ENCODE results near the gene TSPAN8. TPM values are rescaled to one million over a fixed set of nuclear protein-coding genes. Genes with fewer than 3 reads are reported as not detected.

TSPAN8 gene
- total and polyA plus RNA-seq, 2 experiments from 2014 or later: not detected

GRCh38 chr12:71186571-71187288, 28.9 kb upstream of the TSPAN8 start (continued):
- TF ChIP-seq REST (IDR thresholded peaks at IDR 0.05; ENCODE audit: unreplicated experiment) (no peak), ZNF114 (CRISPR knock-in tag; IDR thresholded peaks at IDR 0.05) (no peak)

GRCh38 chr12:71183846-71184245, 26.0 kb upstream of the TSPAN8 start:
- TF ChIP-seq POLR2AphosphoS5 (IDR thresholded peaks at IDR 0.05; ENCODE audit: low read depth): no peak
- TF ChIP-seq ZNF114 (CRISPR knock-in tag; IDR thresholded peaks at IDR 0.05): no peak
- Histone ChIP-seq H4K20me1 (replicated peaks; ENCODE audit: insufficient read depth) (no peaks in the 10 kb centered on the region), H3K9me2 (ENCODE audit: insufficient read depth) (peaks cover 13% of the 10 kb centered on the region), H3K36me3 (ENCODE audit: insufficient read depth) (no peaks in the 10 kb centered on the region), H3K4me1 (ENCODE audit: insufficient read depth) (0 out of 2 replicates have a peak, but pooled peaks cover 6% of the 10 kb centered on the region), H3K4me2 (no peak overlapping the region), H3K79me2 (replicated peaks; ENCODE audit: insufficient read depth) (no peaks in the 10 kb centered on the region), H3K4me3 (no peak overlapping the region), H3K27ac (ENCODE audit: low read depth) (no peak overlapping the region), H3K27me3 (ENCODE audit: insufficient read depth) (no peaks in the 10 kb centered on the region), H3F3A (replicated peaks; ENCODE audit: low read depth) (no peaks in the 10 kb centered on the region), H2AFZ (peak overlapping the region; percentile 66; the same call in 1 of the 2 replicates)
- ATAC-seq (no peak), DNase-seq (ENCODE audit: low spot score) (no peak)
- H3K9me3 Mint-ChIP-seq: peaks cover 11% of the 10 kb centered on the region
- no peak overlapping the region for H3K4me3 Mint-ChIP-seq
- peaks cover 9% of the 10 kb centered on the region; the same call in 1 of the 3 replicates for H3K36me3 Mint-ChIP-seq (ENCODE audit: low read depth)
- no peaks in the 10 kb centered on the region; the same call in 1 of the 3 replicates for H3K4me1 Mint-ChIP-seq
- H3K27me3 Mint-ChIP-seq (ENCODE audit: insufficient read depth, low read depth, poor library complexity): no peaks in the 10 kb centered on the region
- no peak overlapping the region for H3K27ac Mint-ChIP-seq

GRCh38 chr12:71183018-71183417, 25.2 kb upstream of the TSPAN8 start:
- Histone ChIP-seq H3K4me2 (no peak overlapping the region), H3K9me2 (ENCODE audit: insufficient read depth) (peaks cover 13% of the 10 kb centered on the region), H2AFZ (no peak overlapping the region), H3K4me1 (ENCODE audit: insufficient read depth) (0 out of 2 replicates have a peak, but pooled peaks cover 6% of the 10 kb centered on the region), H3K36me3 (ENCODE audit: insufficient read depth) (no peaks in the 10 kb centered on the region), H3F3A (replicated peaks; ENCODE audit: low read depth) (no peaks in the 10 kb centered on the region), H3K79me2 (replicated peaks; ENCODE audit: insufficient read depth) (no peaks in the 10 kb centered on the region), H4K20me1 (replicated peaks; ENCODE audit: insufficient read depth) (no peaks in the 10 kb centered on the region), H3K27me3 (ENCODE audit: insufficient read depth) (no peaks in the 10 kb centered on the region), H3K4me3 (no peak overlapping the region), H3K27ac (ENCODE audit: low read depth) (no peak overlapping the region)
- Mint-ChIP-seq H3K4me3 (no peak overlapping the region), H3K27me3 (ENCODE audit: insufficient read depth, low read depth, poor library complexity) (no peaks in the 10 kb centered on the region), H3K27ac (no peak overlapping the region), H3K4me1 (no peaks in the 10 kb centered on the region; the same call in 1 of the 3 replicates), H3K36me3 (ENCODE audit: low read depth) (peaks cover 9% of the 10 kb centered on the region; the same call in 1 of the 3 replicates), H3K9me3 (peaks cover 11% of the 10 kb centered on the region)
- ATAC-seq (no peak), DNase-seq (ENCODE audit: low spot score) (no peak)
- TF ChIP-seq POLR2AphosphoS5 (IDR thresholded peaks at IDR 0.05; ENCODE audit: low read depth) (no peak), ZNF462 (CRISPR knock-in tag; IDR thresholded peaks at IDR 0.05) (no peak), CREB1 (CRISPR knock-in tag; IDR thresholded peaks at IDR 0.05; ENCODE audit: low read depth) (no peak)

Measured in GM23338 (cell line).